Posterior vena cava (tissue), 2 donors: ENCODE data around the gene TOGARAM2. TPM values are rescaled to one million over a fixed set of nuclear protein-coding genes. Genes with fewer than 3 reads are reported as not detected.
A peak's percentile ranks its signal among the peaks of the same experiment; 100 is the strongest.
"Not testable (repeated sequence)": the region's sequence is repeated elsewhere in the genome, so short reads cannot be mapped to it uniquely, and the experiment has no call there.

ENCODE experiments used
- DNase-seq: peaks from one replicate; pipeline ENCODE4 v3.0.0-alpha.2; 2020; ENCODE audit warnings: low spot score
- intact Hi-C, 2 donors: fragments of 100-400 bp; cut with DNase I; formaldehyde crosslinking; loops; one replicate each; pipeline versions ENCODE4 v1.14.1 to v1.14.2; 2022 to 2023
- total RNA-seq, 2 donors: library from RNA; stranded (reverse); fragmentation: NEBNext Ultra II Directional; extraction: Animal tissue kit (Norgen Biotek cat#: 25700); gene quantifications; one replicate each; pipeline ENCODE4 v1.2.1, GENCODE V29; 2021
- donor health status: DM: yes; HTN: yes; CAD: no.
- donor health status: DM: yes; HTN: yes; CAD: no.

Gene TOGARAM2
- total RNA-seq, 2 donors from 2014 or later = 0.52 to 0.60 TPM

- no peak for DNase-seq
- intact Hi-C loops = no loop called here
Observed at GRCh38 chr2:28974252-28974651, 6.8 kb upstream of the TOGARAM2 start.

GRCh38 chr2:28975671-28976070 is 5.4 kb upstream of the TOGARAM2 start:
- intact Hi-C loops = no loop called here
- no peak for DNase-seq

- intact Hi-C loops = no loop called here
- DNase-seq = no peak
Observed at GRCh38 chr2:28976584-28976983, 4.5 kb upstream of the TOGARAM2 start.

- intact Hi-C loops = no loop called here
- no peak for DNase-seq
Observed at GRCh38 chr2:28977176-28977875, 3.8 kb upstream of the TOGARAM2 start.

- DNase-seq, intact Hi-C loops: not testable (repeated sequence)
Observed at GRCh38 chr2:28978001-28978400, 3.1 kb upstream of the TOGARAM2 start.

GRCh38 chr2:28978606-28979005 is 2.5 kb upstream of the TOGARAM2 start:
- DNase-seq = no peak
- intact Hi-C loops = no loop called here

GRCh38 chr2:28979041-28979440 is 2.1 kb upstream of the TOGARAM2 start:
- intact Hi-C loops = no loop called here
- DNase-seq = no peak

- DNase-seq = peak; percentile 62
- intact Hi-C loops = no loop called here
Observed at GRCh38 chr2:28979576-28980366, 1.3 kb upstream of the TOGARAM2 start.

- no peak for DNase-seq
- intact Hi-C loops = no loop called here
Observed at GRCh38 chr2:28980368-28981015, 606 bp upstream of the TOGARAM2 start.

- intact Hi-C loops = no loop called here
- DNase-seq = peak; percentile 70
Observed at GRCh38 chr2:28981620-28982376, 700 bp downstream of the TOGARAM2 start.

- DNase-seq = peak; percentile 49
- intact Hi-C loops = no loop called here
Observed at GRCh38 chr2:28982381-28982950, 1.4 kb downstream of the TOGARAM2 start.

GRCh38 chr2:28986429-28986828 is 5.3 kb downstream of the TOGARAM2 start:
- peak; percentile 78 for DNase-seq
- intact Hi-C loops = no loop called here

GRCh38 chr2:28989973-28990372 is 8.9 kb downstream of the TOGARAM2 start:
- intact Hi-C loops = no loop called here
- no peak for DNase-seq

GRCh38 chr2:28990445-28990844 is 9.3 kb downstream of the TOGARAM2 start:
- no peak for DNase-seq
- intact Hi-C loops = no loop called here

- intact Hi-C loops = no loop called here
- DNase-seq = no peak
Observed at GRCh38 chr2:28991021-28991420, 9.9 kb downstream of the TOGARAM2 start.

GRCh38 chr2:28991460-28991859 is 10.4 kb downstream of the TOGARAM2 start:
- intact Hi-C loops = no loop called here
- no peak for DNase-seq

GRCh38 chr2:28993206-28993960 is 12.3 kb downstream of the TOGARAM2 start:
- intact Hi-C loops = no loop called here
- no peak for DNase-seq

GRCh38 chr2:28994074-28994473 is 13.0 kb downstream of the TOGARAM2 start:
- intact Hi-C loops = no loop called here
- no peak for DNase-seq

GRCh38 chr2:28994679-28995078 is 13.6 kb downstream of the TOGARAM2 start:
- intact Hi-C loops = no loop called here

More at GRCh38 chr2:28994679-28995078, 13.6 kb downstream of the TOGARAM2 start:
- DNase-seq = no peak
